Measurements from ENCODE around the gene ACKR2. TPM values are rescaled to one million over a fixed set of nuclear protein-coding genes. Genes with fewer than 3 reads are reported as not detected.

Gene ACKR2
- total RNA-seq, 3 donors from 2014 or later (not counting 1 experiment from before 2014, with no cell fraction given), result 0.56 to 0.95 (median 0.72) TPM

DNA sequence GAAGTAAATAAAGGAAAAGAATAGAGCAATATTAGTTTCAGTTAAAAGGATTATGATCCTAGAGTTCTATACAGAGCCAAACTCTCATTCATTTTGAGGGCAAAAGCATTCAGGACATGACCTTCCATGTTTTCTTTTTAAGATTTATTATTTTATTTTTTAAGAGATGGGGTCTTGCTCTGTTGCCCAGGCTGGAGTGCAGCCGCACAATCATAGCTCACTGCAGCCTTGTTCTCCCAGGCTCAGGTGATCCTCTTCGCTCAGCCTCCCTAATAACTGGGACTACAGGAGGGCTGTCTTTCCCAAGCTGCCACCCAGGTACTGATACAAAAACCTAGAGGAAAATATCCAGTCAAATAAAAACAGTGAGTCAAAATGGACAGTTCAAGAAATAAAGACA, 22.6 kb upstream of the ACKR2 start:
- no peaks in the 10 kb centered on the region for H3K27me3 ChIP-seq (ENCODE audit: control insufficient read depth, insufficient read depth, low read length)

DNA sequence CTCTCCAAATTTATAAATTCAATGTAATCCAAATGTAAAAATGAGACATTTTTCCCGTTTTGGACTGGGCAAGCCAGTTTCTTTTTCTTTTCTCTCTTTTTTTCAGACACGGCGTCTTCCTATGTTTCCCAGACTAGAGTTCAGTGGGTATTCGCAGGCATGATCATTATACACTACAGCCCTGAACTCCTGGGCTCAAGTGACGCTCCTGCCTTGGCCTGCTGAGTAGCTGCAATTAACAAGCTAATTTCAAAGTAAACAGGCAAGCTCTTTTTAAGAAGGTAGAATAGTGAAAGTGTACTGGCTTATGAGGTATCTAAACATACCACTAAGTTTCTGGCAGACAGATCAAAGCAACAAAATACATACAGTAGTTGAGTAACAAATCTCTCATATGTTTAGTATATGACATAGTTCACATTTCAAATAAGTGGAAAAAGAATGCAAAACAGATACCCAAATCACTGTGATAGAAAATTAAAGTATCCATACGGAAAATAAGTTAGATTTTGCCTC, 18.5 kb upstream of the ACKR2 start:
- no peaks in the 10 kb centered on the region for H3K9me3 Mint-ChIP-seq
- H3K4me3 ChIP-seq (ENCODE audit: low read length), result no peak overlapping the region
- TF ChIP-seq, protein P1, sequence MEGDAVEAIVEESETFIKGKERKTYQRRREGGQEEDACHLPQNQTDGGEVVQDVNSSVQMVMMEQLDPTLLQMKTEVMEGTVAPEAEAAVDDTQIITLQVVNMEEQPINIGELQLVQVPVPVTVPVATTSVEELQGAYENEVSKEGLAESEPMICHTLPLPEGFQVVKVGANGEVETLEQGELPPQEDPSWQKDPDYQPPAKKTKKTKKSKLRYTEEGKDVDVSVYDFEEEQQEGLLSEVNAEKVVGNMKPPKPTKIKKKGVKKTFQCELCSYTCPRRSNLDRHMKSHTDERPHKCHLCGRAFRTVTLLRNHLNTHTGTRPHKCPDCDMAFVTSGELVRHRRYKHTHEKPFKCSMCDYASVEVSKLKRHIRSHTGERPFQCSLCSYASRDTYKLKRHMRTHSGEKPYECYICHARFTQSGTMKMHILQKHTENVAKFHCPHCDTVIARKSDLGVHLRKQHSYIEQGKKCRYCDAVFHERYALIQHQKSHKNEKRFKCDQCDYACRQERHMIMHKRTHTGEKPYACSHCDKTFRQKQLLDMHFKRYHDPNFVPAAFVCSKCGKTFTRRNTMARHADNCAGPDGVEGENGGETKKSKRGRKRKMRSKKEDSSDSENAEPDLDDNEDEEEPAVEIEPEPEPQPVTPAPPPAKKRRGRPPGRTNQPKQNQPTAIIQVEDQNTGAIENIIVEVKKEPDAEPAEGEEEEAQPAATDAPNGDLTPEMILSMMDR (IDR thresholded peaks at IDR 0.05), result no peak
- WGBS (ENCODE audit: insufficient coverage), result 74% methylated on average over 5 of the region's 6 CpGs
- no peak overlapping the region for H3K27ac ChIP-seq (ENCODE audit: low read length)
- DNase-seq, result no peak
- intact Hi-C loops (cut with micrococcal nuclease), result no loop called here
- no peak overlapping the region for H3K4me3 Mint-ChIP-seq
- peaks cover 15 to 17% of the 10 kb centered on the region in 2 donors for H3K4me1 Mint-ChIP-seq
- H3K36me3 ChIP-seq (ENCODE audit: control insufficient read depth, insufficient read depth, low read length), result peaks cover 29% of the 10 kb centered on the region
- no peaks in the 10 kb centered on the region for H3K27me3 ChIP-seq (ENCODE audit: control insufficient read depth, insufficient read depth, low read length)
- ATAC-seq, result no peak
- no peak overlapping the region for H3K27ac Mint-ChIP-seq
- no peaks in the 10 kb centered on the region for H3K9me3 ChIP-seq (ENCODE audit: control insufficient read depth, insufficient read depth, low read length)
- no peaks in the 10 kb centered on the region for H3K27me3 Mint-ChIP-seq (ENCODE audit: low read depth in 2 of 2)
- H3K4me1 ChIP-seq (ENCODE audit: control insufficient read depth, insufficient read depth, low read length), result no peaks in the 10 kb centered on the region
- H3K36me3 Mint-ChIP-seq, result peaks cover 9% of the 10 kb centered on the region

More for the DNA sequence above, 22.6 kb upstream of the ACKR2 start:
- intact Hi-C loops (cut with micrococcal nuclease), result no loop called here
- peaks cover 24% of the 10 kb centered on the region for H3K36me3 ChIP-seq (ENCODE audit: control insufficient read depth, insufficient read depth, low read length)
- H3K4me1 ChIP-seq (ENCODE audit: control insufficient read depth, insufficient read depth, low read length), result no peaks in the 10 kb centered on the region
- peaks cover 8 to 10% of the 10 kb centered on the region in 2 donors for H3K4me1 Mint-ChIP-seq
- no peak overlapping the region for H3K27ac ChIP-seq (ENCODE audit: low read length)
- H3K27ac Mint-ChIP-seq, result no peak overlapping the region
- H3K9me3 Mint-ChIP-seq, result no peaks in the 10 kb centered on the region
- 100% methylated on average over 2 of the region's 2 CpGs for WGBS (ENCODE audit: insufficient coverage)
- no peaks in the 10 kb centered on the region for H3K27me3 Mint-ChIP-seq (ENCODE audit: low read depth in 2 of 2)
- ATAC-seq, result no peak
- H3K9me3 ChIP-seq (ENCODE audit: control insufficient read depth, insufficient read depth, low read length), result no peaks in the 10 kb centered on the region
- no peak for DNase-seq
- TF ChIP-seq, protein P1 (IDR thresholded peaks at IDR 0.05), result no peak
- H3K4me3 ChIP-seq (ENCODE audit: low read length), result no peak overlapping the region
- no peak overlapping the region for H3K4me3 Mint-ChIP-seq
- H3K36me3 Mint-ChIP-seq, result peaks cover 27% of the 10 kb centered on the region

DNA sequence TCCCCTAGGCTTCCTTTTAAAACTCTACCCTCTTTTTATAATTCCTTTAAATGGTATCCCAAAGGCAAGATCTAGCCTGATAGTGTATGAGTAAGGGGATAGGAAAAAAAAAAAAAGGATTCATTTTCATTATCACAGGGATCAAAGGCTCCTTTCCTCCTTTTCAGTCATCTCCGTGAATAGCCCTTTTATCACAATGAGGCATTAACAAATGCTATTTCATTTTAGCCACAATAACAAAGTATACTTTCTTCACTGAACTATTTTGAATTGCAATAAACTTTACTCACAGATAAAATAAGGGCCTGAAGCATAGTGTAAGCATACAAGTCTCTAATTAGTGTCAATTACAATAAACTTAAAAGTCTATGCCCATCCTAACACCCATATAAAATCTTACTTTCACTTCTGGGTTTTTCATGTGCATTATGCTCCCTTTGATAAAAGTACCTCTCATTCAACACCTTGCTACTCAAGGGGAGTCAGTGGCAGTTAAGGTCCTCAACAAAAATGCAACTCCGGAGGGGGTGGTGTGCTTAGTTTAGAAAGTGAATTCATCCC, 13.5 kb upstream of the ACKR2 start:
- Mint-ChIP-seq H3K4me1 (peaks cover 17 to 21% of the 10 kb centered on the region in 2 donors), H3K36me3 (no peaks in the 10 kb centered on the region), H3K9me3 (no peaks in the 10 kb centered on the region), H3K4me3 (no peak overlapping the region), H3K27me3 (ENCODE audit: low read depth in 2 of 2) (no peaks in the 10 kb centered on the region), H3K27ac (no peak overlapping the region)
- no peak overlapping the region for H3K27ac ChIP-seq (ENCODE audit: low read length)
- H3K9me3 ChIP-seq (ENCODE audit: control insufficient read depth, insufficient read depth, low read length), result no peaks in the 10 kb centered on the region
- intact Hi-C loops (cut with micrococcal nuclease), result no loop called here
- TF ChIP-seq, protein P1 (IDR thresholded peaks at IDR 0.05), result no peak
- DNase-seq (no peak), ATAC-seq (no peak)
- 100% methylated on average over 1 of the region's 2 CpGs for WGBS (ENCODE audit: insufficient coverage)
- no peak overlapping the region for H3K4me3 ChIP-seq (ENCODE audit: low read length)
- peaks cover 12% of the 10 kb centered on the region for H3K36me3 ChIP-seq (ENCODE audit: control insufficient read depth, insufficient read depth, low read length)
- H3K4me1 ChIP-seq (ENCODE audit: control insufficient read depth, insufficient read depth, low read length), result no peaks in the 10 kb centered on the region
- no peaks in the 10 kb centered on the region for H3K27me3 ChIP-seq (ENCODE audit: control insufficient read depth, insufficient read depth, low read length)

Data from natural killer cell (primary cell).